K562 (cell line): ENCODE measurements around the gene TNPO2. TPM values are rescaled to one million over a fixed set of nuclear protein-coding genes. Genes with fewer than 3 reads are reported as not detected.

Source experiments
- CREBBP ChIP-seq: IDR thresholded peaks from one replicate; pipeline ENCODE4 v1.6.1; 2012; ENCODE audit warnings: low read depth, mild to moderate bottlenecking, control low read depth, inconsistent platforms, low read length
- CTCF ChIP-seq, 3 experiments: IDR thresholded peaks in 2 of 3; conservative IDR thresholded peaks in 1 of 3; 2 replicates each; pipeline ENCODE4 v1.5.1; 2011 to 2012; ENCODE audit warnings: low read length in 3 of 3, mild to moderate bottlenecking in 3 of 3, control low read depth in 2 of 3, improper control_type of control experiment in 1 of 3, inconsistent platforms in 1 of 3, low read depth in 1 of 3, mixed read lengths in 1 of 3, moderate library complexity in 1 of 3; ENCODE audit not compliant: insufficient read depth in 2 of 3
- CTCFL ChIP-seq: IDR thresholded peaks from 2 replicates; pipeline ENCODE4 v1.6.1; 2011; ENCODE audit warnings: borderline replicate concordance, low read depth, mild to moderate bottlenecking, moderate library complexity, low read length; ENCODE audit not compliant: insufficient read depth, poor library complexity, severe bottlenecking
- FOXK1 ChIP-seq: sonication (generic); formaldehyde crosslinking; IDR thresholded peaks from 2 replicates; pipeline ENCODE4 v1.8.0; 2022; ENCODE audit warnings: missing genetic modification reagents, mild to moderate bottlenecking, borderline replicate concordance
- IRF2 ChIP-seq: sonication (generic); formaldehyde crosslinking; IDR thresholded peaks from 2 replicates; pipeline ENCODE4 v1.8.1; 2022; ENCODE audit warnings: mild to moderate bottlenecking, missing genetic modification reagents
- KLF16 ChIP-seq: IDR thresholded peaks from 2 replicates; pipeline ENCODE4 v1.6.1; 2016; ENCODE audit warnings: antibody characterized with exemption
- LARP7 ChIP-seq: fragments of 450-650 bp; IDR thresholded peaks from 2 replicates; pipeline ENCODE4 v1.6.1; 2016
- LCOR ChIP-seq: sonication (generic); formaldehyde crosslinking; IDR thresholded peaks from 2 replicates; pipeline ENCODE4 v1.8.0; 2022; ENCODE audit warnings: mild to moderate bottlenecking, missing genetic modification reagents
- NCOA4 ChIP-seq: fragments of 450-650 bp; IDR thresholded peaks from 2 replicates; pipeline ENCODE4 v1.6.1; 2018; ENCODE audit warnings: mild to moderate bottlenecking; ENCODE audit not compliant: partially characterized antibody
- SMC3 ChIP-seq: conservative IDR thresholded peaks from 2 replicates; pipeline ENCODE4 v1.6.1; 2011; ENCODE audit warnings: low read depth, low read length, improper control_type of control experiment; ENCODE audit not compliant: insufficient read depth
- TEAD1 ChIP-seq, 2 experiments: fragments of 450-650 bp in 1 of 2; sonication (generic) in 1 of 2; formaldehyde crosslinking; IDR thresholded peaks; 2 replicates each; pipeline versions ENCODE4 v1.4.0 to v1.8.0; 2020 to 2022; ENCODE audit warnings: mild to moderate bottlenecking in 2 of 2, missing genetic modification reagents in 1 of 2
- ZBTB12 ChIP-seq: fragments of 250-450 bp; sonication (Bioruptor Pico); IDR thresholded peaks from 2 replicates; pipeline ENCODE4 v1.4.0; 2020
- ZBTB7A ChIP-seq: IDR thresholded peaks from 2 replicates; pipeline ENCODE4 v1.6.1; 2011; ENCODE audit warnings: low read depth, mild to moderate bottlenecking, low read length, moderate library complexity, borderline replicate concordance; ENCODE audit not compliant: control insufficient read depth
- ZNF197 ChIP-seq: fragments of 200-800 bp; sonication (Bioruptor generic); IDR thresholded peaks from 2 replicates; pipeline ENCODE4 v1.6.1; 2016; ENCODE audit warnings: low read depth, missing genetic modification characterization, missing compliant biosample characterization
- ZNF217 ChIP-seq: sonication (generic); formaldehyde crosslinking; IDR thresholded peaks from 2 replicates; pipeline ENCODE4 v1.8.0; 2022; ENCODE audit warnings: mild to moderate bottlenecking, missing genetic modification reagents
- ZNF584 ChIP-seq: fragments of 200-800 bp; sonication (Bioruptor generic); IDR thresholded peaks from 2 replicates; pipeline ENCODE4 v1.6.1; 2016; ENCODE audit warnings: low read depth, mild to moderate bottlenecking, missing genetic modification characterization, missing compliant biosample characterization
- ZNF77 ChIP-seq: fragments of 250-450 bp; sonication (Bioruptor Pico); IDR thresholded peaks from 2 replicates; pipeline ENCODE4 v1.5.0; 2020
- polyA plus RNA-seq, 8 experiments: library from polyadenylated mRNA; depleted of rRNA in 4 of 8; stranded (reverse) in 5 of 8; unstranded in 3 of 8; fragments of >200 nt; fragmentation: Nextera tagmentation in 2 of 8; fragmentation: Illumina TruSeq in 1 of 8; extraction: Ambion mirVana in 2 of 8; extraction: Trizol in 1 of 8; gene quantifications; 2 replicates each; pipeline versions ENCODE4 v1.2.1 to v1.2.3, GENCODE V29; 2011 to 2014; ENCODE audit warnings: inconsistent platforms in 1 of 8, missing spikeins in 1 of 8
- total RNA-seq, 7 experiments: library from RNA; depleted of rRNA in 6 of 7; stranded (reverse); fragments of >200 nt in 6 of 7; fragmentation: Illumina TruSeq in 2 of 7; extraction: Trizol in 2 of 7; gene quantifications; 2 replicates each; pipeline versions ENCODE4 v1.2.1 to v1.2.3, GENCODE V29; 2011 to 2021; ENCODE audit warnings: low replicate concordance in 1 of 7

The TNPO2 gene
- total and polyA plus RNA-seq, 9 of the 15 experiments (the other 6 are each of a cell fraction or from before 2014, with no cell fraction given), result 6.0 to 126 (median 53.8) TPM

GRCh38 chr19:12676384-12676792 lies 47.3 kb downstream of the TNPO2 start (continued):
- TF ChIP-seq SMC3, result peak; percentile 84
- TF ChIP-seq ZNF197 (CRISPR knock-in tag), result no peak
- no peak for TF ChIP-seq ZBTB7A
- 0 out of 2 replicates have a peak, but pooled peaks have one; percentile 28 for TF ChIP-seq KLF16
- TF ChIP-seq ZBTB12, result no peak
- no peak for TF ChIP-seq FOXK1 (CRISPR knock-in tag)
- TF ChIP-seq ZNF77 (CRISPR knock-in tag), result no peak
- peak; percentile 86 to 96 (median 90) for TF ChIP-seq CTCF (IDR thresholded peaks at IDR 0.05 in 2 of 3, conservative IDR thresholded peaks at IDR 0.05 in 1 of 3; ENCODE audit: insufficient read depth in 2 of 3, low read depth in 1 of 3, low read length in 3 of 3)
- no peak for TF ChIP-seq CREBBP
- 0 out of 4 replicates have a peak, but pooled peaks of 1 of the 2 experiments have one; percentile 24 for TF ChIP-seq TEAD1 (CRISPR knock-in tag; IDR thresholded peaks at IDR 0.05)
- TF ChIP-seq ZNF217, result no peak
- no peak for TF ChIP-seq LARP7
- no peak for TF ChIP-seq LCOR (CRISPR knock-in tag)
- TF ChIP-seq CTCFL, result peak; percentile 72
- no peak for TF ChIP-seq NCOA4
- TF ChIP-seq ZNF584 (CRISPR knock-in tag), result no peak
- no peak for TF ChIP-seq IRF2 (CRISPR knock-in tag)
- TF ChIP-seq, all 486 proteins: peak for 22
